GM19452 (cell line): ENCODE data around the gene GAB3.
"Not testable (repeated sequence)": the region's sequence is repeated elsewhere in the genome, so short reads cannot be mapped to it uniquely, and the experiment has no call there.

Experiments
- ATAC-seq: cut with Tn5 transposase; IDR thresholded peaks from one replicate; pipeline ENCODE4 v1.9.1; 2021; ENCODE audit not compliant: unreplicated experiment

The GAB3 gene

GRCh38 chrX:154657226-154657805 is 93.6 kb downstream of the GAB3 start:
- no peak for ATAC-seq

GRCh38 chrX:154655786-154656185 is 95.1 kb downstream of the GAB3 start:
- no peak for ATAC-seq

GRCh38 chrX:154655346-154655745 is 95.5 kb downstream of the GAB3 start:
- ATAC-seq: no peak

GRCh38 chrX:154654925-154655324 is 96.0 kb downstream of the GAB3 start:
- no peak for ATAC-seq

- no peak for ATAC-seq
Measured at GRCh38 chrX:154654372-154654771, 96.5 kb downstream of the GAB3 start.

GRCh38 chrX:154653413-154653812 is 97.5 kb downstream of the GAB3 start, which contains the start of gene CTAG2:
Gene CTAG2, minus strand, starts transcription at chrX:154653579. Its CDS starts 64 bp downstream, at chrX:154653515.
- ATAC-seq: not testable (repeated sequence)

GRCh38 chrX:154653048-154653401 is 97.9 kb downstream of the GAB3 start:
- no peak for ATAC-seq

GRCh38 chrX:154652311-154653047 is 98.4 kb downstream of the GAB3 start:
- no peak for ATAC-seq

- no peak for ATAC-seq
Measured at GRCh38 chrX:154650221-154650510, 100.7 kb downstream of the GAB3 start.

- ATAC-seq: no peak
Measured at GRCh38 chrX:154649503-154650220, 101.2 kb downstream of the GAB3 start.

GRCh38 chrX:154648931-154649330 is 101.9 kb downstream of the GAB3 start:
- ATAC-seq: no peak

- ATAC-seq: not testable (repeated sequence)
Measured at GRCh38 chrX:154645745-154646378, 105.0 kb downstream of the GAB3 start.

GRCh38 chrX:154643708-154644107 is 107.2 kb downstream of the GAB3 start:
- ATAC-seq: not testable (repeated sequence)

- ATAC-seq: not testable (repeated sequence)
Measured at GRCh38 chrX:154641740-154642139, 109.1 kb downstream of the GAB3 start.

- not testable (repeated sequence) for ATAC-seq
Measured at GRCh38 chrX:154633661-154634060, 117.2 kb downstream of the GAB3 start.

GRCh38 chrX:154630949-154631348 is 119.9 kb downstream of the GAB3 start:
- not testable (repeated sequence) for ATAC-seq

- ATAC-seq: not testable (repeated sequence)
Measured at GRCh38 chrX:154628960-154629359, 121.9 kb downstream of the GAB3 start.
